KMS-11 (cell line): ENCODE measurements around the gene ABCC4.

Experiments used
- H2AFZ ChIP-seq: fragments of 200-600 bp; sonication (generic); 2 replicates; pipeline ENCODE4 v1.6.1; 2016; ENCODE audit warnings: antibody characterized with exemption, mixed run types, low read depth
- H3K27ac ChIP-seq: fragments of 200-600 bp; sonication (generic); 2 replicates; pipeline ENCODE4 v1.6.1; 2016; ENCODE audit warnings: mild to moderate bottlenecking, mixed run types
- H3K27me3 ChIP-seq: fragments of 200-600 bp; sonication (generic); 2 replicates; pipeline ENCODE4 v1.6.1; 2017; ENCODE audit warnings: mild to moderate bottlenecking, low read depth, mixed run types, moderate library complexity; ENCODE audit not compliant: insufficient read depth
- H3K36me3 ChIP-seq: fragments of 200-600 bp; sonication (generic); 2 replicates; pipeline ENCODE4 v1.6.1; 2017; ENCODE audit warnings: mild to moderate bottlenecking, mixed run types; ENCODE audit not compliant: insufficient read depth
- H3K4me1 ChIP-seq: fragments of 200-600 bp; sonication (generic); 2 replicates; pipeline ENCODE4 v1.6.1; 2016; ENCODE audit warnings: mild to moderate bottlenecking, low read depth, mixed run types; ENCODE audit not compliant: poor library complexity, severe bottlenecking
- H3K4me2 ChIP-seq: fragments of 200-600 bp; sonication (generic); 2 replicates; pipeline ENCODE4 v1.7.0; 2016; ENCODE audit warnings: mild to moderate bottlenecking, mixed run types
- H3K4me3 ChIP-seq: fragments of 200-600 bp; sonication (generic); IDR thresholded peaks from 2 replicates; pipeline ENCODE4 v1.6.1; 2017; ENCODE audit warnings: low read depth, low read length, mixed read lengths; ENCODE audit not compliant: insufficient read depth
- H3K79me2 ChIP-seq: fragments of 200-600 bp; sonication (generic); 2 replicates; pipeline ENCODE4 v1.6.1; 2016; ENCODE audit warnings: low read depth, mixed run types; ENCODE audit not compliant: insufficient read depth
- H3K9ac ChIP-seq: fragments of 200-600 bp; sonication (generic); 2 replicates; pipeline ENCODE4 v1.6.1; 2016; ENCODE audit warnings: mild to moderate bottlenecking, mixed run types
- H4K20me1 ChIP-seq: fragments of 200-600 bp; sonication (generic); 2 replicates; pipeline ENCODE4 v1.6.1; 2016; ENCODE audit warnings: mild to moderate bottlenecking, mixed run types; ENCODE audit not compliant: insufficient read depth
- TF ChIP-seq, protein P1 (sequence below): fragments of 200-600 bp; sonication (generic); conservative IDR thresholded peaks from 2 replicates; pipeline ENCODE4 v1.6.1; 2017; ENCODE audit warnings: low read depth, mild to moderate bottlenecking, antibody characterized with exemption, low read length, moderate library complexity, mixed read lengths

ABCC4 gene

DNA sequence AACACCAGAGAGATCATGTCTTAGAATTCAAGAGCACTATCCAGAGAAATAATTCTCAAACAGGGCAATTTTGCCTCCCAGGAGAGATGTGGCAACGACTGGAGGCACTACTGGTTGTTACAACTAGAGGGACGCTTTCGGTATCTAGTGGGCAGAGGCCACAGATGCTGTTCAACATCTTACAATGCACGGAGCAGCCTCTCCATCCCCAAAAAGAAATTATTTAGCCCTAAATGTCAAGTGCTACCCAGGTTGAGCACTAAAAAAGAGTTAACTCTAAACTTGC, 78.6 kb downstream of the ABCC4 start:
- TF ChIP-seq, protein P1, sequence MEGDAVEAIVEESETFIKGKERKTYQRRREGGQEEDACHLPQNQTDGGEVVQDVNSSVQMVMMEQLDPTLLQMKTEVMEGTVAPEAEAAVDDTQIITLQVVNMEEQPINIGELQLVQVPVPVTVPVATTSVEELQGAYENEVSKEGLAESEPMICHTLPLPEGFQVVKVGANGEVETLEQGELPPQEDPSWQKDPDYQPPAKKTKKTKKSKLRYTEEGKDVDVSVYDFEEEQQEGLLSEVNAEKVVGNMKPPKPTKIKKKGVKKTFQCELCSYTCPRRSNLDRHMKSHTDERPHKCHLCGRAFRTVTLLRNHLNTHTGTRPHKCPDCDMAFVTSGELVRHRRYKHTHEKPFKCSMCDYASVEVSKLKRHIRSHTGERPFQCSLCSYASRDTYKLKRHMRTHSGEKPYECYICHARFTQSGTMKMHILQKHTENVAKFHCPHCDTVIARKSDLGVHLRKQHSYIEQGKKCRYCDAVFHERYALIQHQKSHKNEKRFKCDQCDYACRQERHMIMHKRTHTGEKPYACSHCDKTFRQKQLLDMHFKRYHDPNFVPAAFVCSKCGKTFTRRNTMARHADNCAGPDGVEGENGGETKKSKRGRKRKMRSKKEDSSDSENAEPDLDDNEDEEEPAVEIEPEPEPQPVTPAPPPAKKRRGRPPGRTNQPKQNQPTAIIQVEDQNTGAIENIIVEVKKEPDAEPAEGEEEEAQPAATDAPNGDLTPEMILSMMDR = no peak
- no peaks in the 10 kb centered on the region for H3K36me3 ChIP-seq
- H3K79me2 ChIP-seq = no peaks in the 10 kb centered on the region
- H3K4me3 ChIP-seq = no peak overlapping the region
- H3K4me2 ChIP-seq = no peak overlapping the region
- H2AFZ ChIP-seq = no peak overlapping the region
- H3K4me1 ChIP-seq = peaks cover 2% of the 10 kb centered on the region
- H3K27ac ChIP-seq = no peak overlapping the region
- H3K27me3 ChIP-seq = no peaks in the 10 kb centered on the region
- no peak overlapping the region for H3K9ac ChIP-seq
- no peaks in the 10 kb centered on the region for H4K20me1 ChIP-seq

DNA sequence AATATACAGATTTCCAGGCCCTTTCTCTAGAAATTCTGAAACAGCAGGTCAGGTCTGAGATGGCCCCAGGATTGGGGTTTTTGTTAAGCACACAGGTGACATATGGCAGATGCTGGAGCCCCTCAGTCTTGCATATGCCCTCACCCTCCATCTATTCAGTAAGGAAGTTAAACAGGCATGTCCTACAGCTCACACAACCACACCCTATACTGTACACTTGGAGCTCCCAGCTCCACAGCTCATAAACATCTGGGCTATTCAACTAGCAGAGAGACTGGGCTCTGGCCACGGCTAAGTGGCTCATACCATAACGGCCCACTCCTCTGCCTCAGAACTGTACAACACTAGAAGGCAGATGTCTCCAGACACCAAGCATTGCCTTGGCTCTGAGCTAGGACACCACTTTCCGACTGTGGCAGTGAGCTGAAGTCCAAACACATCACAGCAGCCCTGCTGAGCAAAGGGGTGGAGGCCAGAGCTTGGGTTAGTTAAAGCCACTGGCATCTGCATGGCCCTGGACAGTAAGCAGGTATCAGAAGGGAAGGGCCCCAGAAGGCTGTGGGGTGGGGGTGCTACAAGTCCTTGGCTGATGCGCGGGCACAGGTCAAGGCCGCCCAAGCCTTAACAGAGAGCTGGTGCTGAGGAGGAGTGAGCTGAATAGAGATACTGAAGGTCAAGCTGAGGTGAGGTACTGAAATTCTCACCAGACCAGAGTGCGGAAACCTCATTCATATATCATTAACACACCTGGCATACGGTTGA, 79.1 kb downstream of the ABCC4 start:
- H3K4me2 ChIP-seq = no peak overlapping the region
- no peaks in the 10 kb centered on the region for H3K79me2 ChIP-seq
- H3K9ac ChIP-seq = no peak overlapping the region
- no peaks in the 10 kb centered on the region for H4K20me1 ChIP-seq
- no peaks in the 10 kb centered on the region for H3K27me3 ChIP-seq
- no peaks in the 10 kb centered on the region for H3K36me3 ChIP-seq
- no peak overlapping the region for H3K27ac ChIP-seq
- H3K4me1 ChIP-seq = no peaks in the 10 kb centered on the region
- TF ChIP-seq, protein P1 = no peak
- no peak overlapping the region for H2AFZ ChIP-seq
- no peak overlapping the region for H3K4me3 ChIP-seq

DNA sequence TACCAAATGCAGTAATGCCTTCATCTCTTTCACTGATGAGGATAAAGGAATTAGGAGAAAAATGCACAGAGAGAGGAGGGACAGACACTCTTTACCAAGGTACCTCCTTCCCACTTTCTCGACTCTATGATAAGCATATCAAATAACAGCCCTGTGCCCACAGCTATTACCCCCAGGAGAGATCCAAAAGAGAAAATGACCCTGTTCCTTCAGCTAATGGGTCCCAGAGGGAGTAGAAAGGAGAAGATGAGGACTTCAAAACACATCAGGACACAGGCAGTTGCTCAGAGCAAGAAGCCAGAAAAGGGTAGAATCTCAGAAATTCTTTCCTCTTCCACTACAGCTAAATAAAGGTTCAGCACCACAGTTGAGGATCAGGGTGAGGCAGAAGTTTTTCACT, 80.6 kb downstream of the ABCC4 start:
- no peak overlapping the region for H3K4me3 ChIP-seq
- no peak overlapping the region for H3K4me2 ChIP-seq
- H3K4me1 ChIP-seq = no peaks in the 10 kb centered on the region
- H3K36me3 ChIP-seq = no peaks in the 10 kb centered on the region
- no peak overlapping the region for H3K27ac ChIP-seq
- H3K79me2 ChIP-seq = no peaks in the 10 kb centered on the region
- H4K20me1 ChIP-seq = no peaks in the 10 kb centered on the region
- H3K27me3 ChIP-seq = no peaks in the 10 kb centered on the region
- no peak overlapping the region for H3K9ac ChIP-seq
- no peak overlapping the region for H2AFZ ChIP-seq
- TF ChIP-seq, protein P1 = no peak

DNA sequence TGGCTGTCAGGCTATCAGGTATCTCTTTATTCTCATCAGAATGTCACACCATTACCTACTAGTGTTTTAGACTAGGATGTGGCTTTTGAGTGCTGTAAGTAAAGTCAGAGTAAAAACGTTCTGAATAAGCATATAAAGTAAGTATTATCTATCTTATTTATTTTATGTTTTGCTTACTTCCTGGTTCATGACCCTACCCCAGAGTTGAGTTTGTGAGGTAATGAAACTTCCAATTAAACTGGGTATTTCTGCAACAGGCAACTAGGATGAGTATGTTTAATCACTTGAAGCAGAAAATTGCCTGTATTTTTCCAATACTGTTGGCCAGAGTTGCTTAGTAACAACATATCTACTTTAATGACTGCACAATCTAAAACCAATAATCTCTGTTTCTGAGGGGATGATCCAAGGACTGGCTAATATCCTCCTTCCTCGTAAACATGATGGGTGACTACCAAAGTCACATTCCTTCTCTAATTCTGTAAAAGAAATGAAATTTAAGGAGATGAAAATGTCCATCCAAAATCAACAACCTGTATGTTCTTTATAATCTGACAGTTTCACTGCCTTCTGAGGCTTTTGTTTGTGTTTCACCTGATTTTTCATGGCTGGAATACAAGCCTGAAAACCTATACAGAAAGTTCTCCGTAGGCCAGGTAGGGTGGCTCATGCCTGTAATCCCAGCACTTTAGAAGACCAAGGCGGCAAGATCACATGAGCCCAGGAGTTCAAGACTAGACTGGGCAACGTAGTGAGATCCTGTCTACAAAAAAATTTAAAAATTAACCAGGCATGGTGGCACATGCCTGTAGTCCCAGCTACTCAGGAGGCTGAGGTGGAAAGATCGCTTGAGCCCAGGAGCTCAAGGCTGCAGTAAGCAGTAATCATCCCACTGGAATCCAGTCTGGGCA, 83.1 kb downstream of the ABCC4 start:
- no peaks in the 10 kb centered on the region for H3K4me1 ChIP-seq
- H3K9ac ChIP-seq = no peak overlapping the region
- no peak overlapping the region for H3K4me2 ChIP-seq
- H3K4me3 ChIP-seq = no peak overlapping the region
- TF ChIP-seq, protein P1 = no peak
- no peak overlapping the region for H3K27ac ChIP-seq
- no peaks in the 10 kb centered on the region for H3K36me3 ChIP-seq
- no peaks in the 10 kb centered on the region for H3K27me3 ChIP-seq
- H2AFZ ChIP-seq = no peak overlapping the region
- H3K79me2 ChIP-seq = no peaks in the 10 kb centered on the region
- no peaks in the 10 kb centered on the region for H4K20me1 ChIP-seq
